HG02943 (cell line): ENCODE data around the gene PGLYRP1.
A peak's percentile ranks its signal among the peaks of the same experiment; 100 is the strongest.

Source experiments
- ATAC-seq: cut with Tn5 transposase; IDR thresholded peaks from one replicate; pipeline ENCODE4 v1.9.1; 2021; ENCODE audit warnings: mild to moderate bottlenecking, low read depth, moderate library complexity; ENCODE audit not compliant: unreplicated experiment

PGLYRP1 gene

DNA sequence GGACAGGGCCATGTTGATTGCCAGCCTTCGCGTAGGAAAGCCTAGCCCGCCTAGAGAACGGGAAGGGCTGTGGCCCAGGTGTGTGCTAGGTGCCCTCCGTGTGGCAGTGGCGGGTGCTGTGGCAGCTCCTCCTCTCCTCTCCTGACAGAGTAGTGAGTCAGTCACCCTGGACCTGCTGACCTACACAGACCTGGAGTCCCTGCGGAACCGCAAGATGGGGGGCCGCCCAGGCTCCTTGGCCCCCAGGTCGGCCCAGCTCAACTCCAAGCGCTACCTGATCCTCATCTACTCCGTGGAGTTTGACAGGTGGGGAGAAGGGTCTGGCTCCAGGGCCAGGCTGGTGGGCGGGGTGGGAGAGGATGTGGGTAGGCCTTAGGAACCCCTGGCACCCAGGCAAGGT, 16.4 kb downstream of the PGLYRP1 start:
- no peak for ATAC-seq

DNA sequence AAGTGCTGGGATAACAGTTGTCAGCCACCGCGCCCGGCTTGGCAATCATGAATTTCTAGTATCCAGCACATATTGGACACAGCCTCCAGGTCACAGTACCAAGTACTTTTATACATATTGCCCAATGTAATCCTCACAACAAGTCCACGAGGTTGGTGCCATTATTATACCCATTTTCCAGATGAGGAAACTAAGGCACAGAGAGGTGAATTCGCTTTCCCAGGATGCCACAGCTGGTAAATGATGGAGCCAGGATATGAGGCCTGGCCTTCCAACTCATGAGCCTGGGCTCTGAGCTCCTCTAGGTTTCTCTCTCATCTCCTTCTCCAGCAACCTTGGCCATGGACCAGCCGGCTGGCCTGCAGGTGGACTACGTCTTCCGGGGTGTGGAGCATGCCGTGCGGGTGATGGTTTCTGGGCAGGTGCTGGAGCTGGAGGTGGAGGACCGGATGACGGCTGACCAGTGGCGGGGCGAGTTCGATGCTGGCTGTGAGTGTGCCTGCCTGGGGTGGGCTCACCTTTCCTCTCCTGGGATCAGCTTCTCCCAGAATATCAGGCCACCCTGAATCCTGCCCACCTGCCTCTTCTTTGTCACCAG, 20.1 kb downstream of the PGLYRP1 start:
- ATAC-seq = no peak

DNA sequence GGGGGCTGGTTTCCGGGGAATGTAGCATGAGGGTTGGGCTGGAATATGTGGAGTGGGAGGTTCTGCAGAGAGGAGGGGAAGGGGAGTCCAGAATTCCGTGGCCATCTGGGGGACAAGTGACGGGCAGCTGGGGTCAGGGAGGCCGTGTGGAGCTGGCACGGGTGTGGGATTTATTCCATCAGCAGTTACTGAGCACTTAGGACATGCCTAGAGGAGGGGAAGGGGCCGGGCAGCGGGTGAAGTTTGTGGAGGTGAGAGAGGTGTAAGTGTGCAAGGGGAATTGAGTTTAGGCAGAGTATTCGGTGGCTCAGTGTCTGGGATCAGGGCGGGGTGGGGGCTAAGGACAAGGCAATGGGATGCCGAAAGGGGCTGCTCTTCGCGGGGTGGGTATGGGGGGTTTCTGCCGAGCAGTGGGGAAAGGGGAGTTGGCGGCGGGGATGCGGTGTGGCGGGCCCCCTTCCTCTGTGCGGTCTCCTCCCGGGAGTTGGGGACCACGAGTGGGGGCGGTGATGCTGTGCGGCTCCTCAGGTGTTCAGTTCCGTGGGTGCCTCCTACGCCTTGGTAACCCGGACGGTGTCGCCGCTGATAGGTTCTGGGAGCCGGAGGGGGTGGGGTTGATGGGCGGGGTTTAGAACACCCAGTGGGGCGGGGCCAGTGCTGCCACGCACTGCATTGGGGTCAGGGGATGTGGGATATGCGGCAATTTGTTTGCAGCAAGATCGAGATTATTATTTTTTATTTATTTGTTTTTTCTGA, 22.2 kb downstream of the PGLYRP1 start:
- ATAC-seq = no peak

DNA sequence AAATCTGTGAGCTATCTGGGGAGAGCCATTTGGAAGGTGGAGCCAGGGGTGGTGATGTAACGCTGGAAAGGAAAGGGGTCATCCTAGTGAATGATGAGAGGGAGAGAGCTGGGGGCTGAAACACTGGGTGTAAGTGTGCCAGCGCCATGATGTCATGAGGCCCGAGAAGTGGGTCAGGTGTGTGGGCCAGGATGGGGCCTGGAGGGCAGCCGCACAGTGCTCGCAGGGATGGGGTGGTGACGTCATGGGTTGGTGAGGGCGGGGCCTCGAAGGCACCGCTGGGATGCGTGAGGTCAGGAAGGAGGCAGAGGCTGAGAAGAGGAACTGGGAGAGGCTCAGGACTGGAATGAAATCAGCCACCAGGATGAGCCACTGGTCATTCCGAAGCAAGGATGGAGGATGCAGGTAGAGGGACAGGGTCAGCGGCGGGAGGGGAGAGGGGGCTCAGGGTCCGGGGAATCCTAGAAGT, 23.2 kb downstream of the PGLYRP1 start:
- no peak for ATAC-seq

DNA sequence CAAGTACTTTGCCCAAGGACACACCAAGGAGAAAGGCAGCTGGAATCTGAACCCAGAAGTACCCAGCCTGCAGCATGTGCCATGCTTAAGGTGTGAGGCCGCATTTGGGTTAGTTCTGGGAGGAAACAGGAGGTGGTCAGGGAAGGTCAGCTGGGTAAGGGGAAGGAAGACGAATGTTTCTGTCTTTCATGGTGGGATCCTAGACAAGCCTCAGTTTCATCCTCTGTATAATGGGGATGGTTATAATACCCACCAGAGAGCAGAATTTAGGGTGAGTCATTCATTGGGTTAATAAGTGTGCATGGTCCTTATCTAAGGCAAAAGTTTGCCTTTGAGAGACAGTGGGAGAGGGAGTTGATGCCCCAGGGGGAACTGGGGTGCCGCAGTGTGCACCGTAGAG, 24.0 kb downstream of the PGLYRP1 start:
- no peak for ATAC-seq

DNA sequence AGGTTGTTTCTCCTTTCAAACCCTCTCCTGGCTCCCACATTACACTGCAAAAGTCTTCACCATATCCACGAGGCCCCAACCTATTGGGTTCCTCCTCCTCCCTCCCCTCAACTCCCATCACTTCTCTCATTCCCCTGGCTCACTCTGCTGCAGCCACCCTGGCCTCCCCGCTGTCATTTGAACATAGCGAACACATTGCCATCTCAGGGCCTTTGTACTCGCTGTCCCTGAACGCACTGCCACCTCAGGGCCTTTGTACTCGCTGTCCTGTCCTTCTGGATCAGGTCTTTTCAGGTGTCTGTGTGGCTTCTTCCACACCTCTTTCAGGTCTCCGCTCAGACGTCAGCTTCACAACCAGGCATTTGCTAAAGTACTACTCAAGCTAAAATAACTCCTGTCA, 25.9 kb downstream of the PGLYRP1 start:
- no peak for ATAC-seq

DNA sequence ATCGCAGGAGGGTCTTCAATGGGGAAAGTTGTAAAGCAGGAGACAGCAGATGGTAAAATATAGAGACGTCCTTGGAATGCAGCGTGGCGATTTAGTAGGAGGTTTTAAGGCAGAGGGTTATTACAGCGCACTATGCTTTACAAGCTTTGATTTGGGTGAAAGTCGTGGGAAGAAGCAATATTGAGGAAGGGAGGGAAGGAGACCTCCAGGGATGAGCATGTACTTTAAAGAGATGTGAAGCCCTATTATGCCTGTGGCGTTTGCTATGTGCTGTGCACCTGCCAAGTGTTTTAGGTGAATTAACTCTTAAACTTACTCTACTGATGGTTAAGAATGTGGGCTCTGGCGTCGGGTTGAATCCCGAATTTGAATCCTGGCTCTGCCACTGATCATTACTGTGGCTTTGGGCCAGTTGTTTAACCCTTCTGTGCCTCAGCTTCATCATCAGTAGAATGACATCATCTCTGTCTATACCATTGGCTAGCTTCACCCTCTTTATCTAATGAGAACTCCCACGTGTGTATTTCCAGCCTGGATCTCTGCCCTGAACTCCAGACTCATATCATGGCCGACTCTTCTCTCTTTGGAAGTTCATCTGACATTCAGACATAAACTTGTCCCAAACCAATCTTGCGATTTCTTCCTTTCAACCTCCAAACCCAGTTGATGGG, 27.0 kb downstream of the PGLYRP1 start:
- no peak for ATAC-seq

DNA sequence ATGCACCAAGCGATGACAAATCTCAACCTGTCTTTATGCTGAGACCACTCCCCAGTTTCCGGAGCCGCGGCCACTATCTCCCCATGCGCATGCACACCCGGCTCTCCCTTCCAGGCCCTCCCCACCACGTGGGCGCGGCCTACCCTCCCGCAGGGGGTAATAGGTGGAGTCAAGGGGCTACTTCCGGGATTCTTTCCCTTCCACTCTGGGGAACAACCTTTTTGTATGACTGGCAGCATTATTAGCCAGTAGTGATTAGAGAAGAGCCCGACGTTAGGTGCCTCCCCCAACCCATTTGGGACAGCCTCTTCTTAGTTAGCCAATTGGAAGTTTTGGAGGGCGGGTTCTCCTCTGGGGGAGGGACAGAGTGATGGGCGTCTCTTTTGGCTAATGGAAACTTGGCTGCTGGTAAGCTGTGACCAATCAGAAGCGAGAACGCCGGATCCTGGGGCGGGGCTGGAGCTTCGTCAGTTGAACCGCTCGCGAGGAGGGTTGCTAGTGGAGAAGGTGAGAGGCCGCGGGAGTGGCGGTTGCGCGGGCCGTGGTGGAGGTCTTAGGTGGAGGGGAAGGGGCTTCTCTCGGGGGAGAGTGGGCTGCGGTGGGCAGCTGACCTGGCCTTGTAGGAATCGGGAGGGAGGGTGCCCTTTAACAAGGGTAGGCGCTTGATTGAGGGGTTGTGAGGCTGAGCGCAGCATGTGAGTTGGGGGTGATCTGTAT, 27.7 kb downstream of the PGLYRP1 start, which contains the start of gene CCDC61:
Gene CCDC61 (plus strand): TSS at position 470 of the 717 bp plus-strand sequence. CDS start 7,552 bp downstream, outside the sequence.
- ATAC-seq = peak; percentile 98

DNA sequence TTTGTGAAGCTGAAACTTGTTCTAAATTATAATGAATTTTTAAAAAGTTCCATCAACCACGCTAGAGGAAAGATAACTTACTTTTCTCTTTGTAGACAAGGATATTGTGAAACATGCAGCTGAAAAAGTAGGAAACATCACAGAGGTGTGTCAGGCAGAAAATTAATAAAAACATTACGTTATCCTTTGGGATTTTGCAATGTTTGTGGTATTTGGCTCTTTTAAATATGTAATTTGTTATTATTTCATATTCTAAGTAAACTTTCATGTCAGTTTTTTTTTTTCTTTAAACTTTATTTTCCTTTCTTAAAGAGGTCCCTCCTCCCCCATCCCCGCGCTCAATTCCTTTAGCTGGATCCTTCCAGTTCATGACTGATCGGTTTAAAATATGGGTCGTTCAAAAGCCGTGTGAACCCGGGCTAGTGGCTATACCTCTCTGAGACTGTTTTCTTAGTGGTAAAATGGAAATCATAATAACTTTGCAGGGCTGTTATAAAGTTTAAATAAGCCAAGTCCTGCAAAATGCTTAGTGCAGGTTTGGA, 28.3 kb downstream of the PGLYRP1 start:
- ATAC-seq = no peak

DNA sequence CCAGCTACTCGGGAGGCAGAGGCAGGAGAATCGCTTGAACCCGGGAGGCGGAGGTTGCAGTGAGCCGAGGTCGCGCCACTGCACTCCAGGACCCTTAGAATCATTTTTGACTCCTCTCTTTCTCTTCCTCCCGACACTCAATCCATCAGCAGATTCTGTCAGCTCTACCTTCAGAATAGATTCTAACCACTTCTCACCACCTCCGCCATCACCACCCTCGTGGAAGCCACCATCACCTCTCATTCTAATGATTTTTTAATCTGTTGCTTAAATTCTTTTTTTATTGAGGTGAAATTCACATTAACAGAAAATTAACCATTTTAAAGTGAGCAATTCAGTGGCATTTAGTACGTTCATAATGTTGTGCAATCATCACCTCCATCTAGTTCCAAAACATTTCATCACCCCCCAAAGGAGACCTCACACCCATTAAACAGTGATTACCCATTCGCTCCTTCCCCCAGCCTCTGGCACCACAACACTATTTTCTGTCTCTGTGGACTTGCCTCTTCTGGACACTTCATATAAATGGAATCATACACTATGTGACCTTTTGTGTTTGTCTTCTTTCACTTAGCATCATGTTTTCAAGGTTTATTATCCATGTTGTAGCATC, 32.6 kb downstream of the PGLYRP1 start:
- no peak for ATAC-seq

DNA sequence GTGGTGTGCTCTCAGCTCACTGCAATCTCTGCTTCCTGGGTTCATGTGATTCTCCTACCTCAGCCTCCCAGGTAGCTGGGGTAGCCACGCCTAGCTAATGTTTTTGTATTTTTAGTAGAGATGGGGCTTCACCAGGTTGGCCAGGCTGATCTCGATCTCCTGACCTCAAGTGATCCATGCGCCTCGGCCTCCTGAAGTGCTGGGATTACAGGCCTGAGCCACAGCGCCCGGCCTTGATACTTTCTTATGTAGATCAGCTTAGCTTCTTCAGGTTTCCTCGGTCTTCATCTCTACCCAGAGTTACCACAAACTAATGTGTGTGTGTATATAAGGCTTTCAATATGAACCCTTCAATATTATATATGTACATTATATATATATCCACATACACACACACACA, 37.5 kb downstream of the PGLYRP1 start:
- ATAC-seq = no peak

DNA sequence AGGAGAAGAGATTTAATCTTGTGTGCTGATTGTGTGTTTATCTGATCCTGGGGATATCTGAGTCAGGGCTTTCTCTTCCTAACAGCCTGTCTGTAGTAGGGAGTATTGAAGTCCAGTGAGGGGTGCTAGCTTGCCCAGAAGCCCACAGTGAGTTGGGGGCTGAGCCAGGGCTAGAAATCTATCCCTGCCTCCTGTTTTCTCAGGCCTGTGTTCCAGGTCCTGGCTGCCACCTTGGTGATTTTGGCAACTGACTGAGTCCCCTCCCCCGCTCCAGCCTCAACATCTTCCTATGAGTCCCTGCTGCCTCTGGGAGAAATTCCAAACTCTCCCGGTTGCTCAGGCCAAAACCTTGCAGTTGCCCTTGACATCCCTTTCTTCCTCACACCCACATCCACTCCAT, 41.5 kb downstream of the PGLYRP1 start:
- no peak for ATAC-seq

DNA sequence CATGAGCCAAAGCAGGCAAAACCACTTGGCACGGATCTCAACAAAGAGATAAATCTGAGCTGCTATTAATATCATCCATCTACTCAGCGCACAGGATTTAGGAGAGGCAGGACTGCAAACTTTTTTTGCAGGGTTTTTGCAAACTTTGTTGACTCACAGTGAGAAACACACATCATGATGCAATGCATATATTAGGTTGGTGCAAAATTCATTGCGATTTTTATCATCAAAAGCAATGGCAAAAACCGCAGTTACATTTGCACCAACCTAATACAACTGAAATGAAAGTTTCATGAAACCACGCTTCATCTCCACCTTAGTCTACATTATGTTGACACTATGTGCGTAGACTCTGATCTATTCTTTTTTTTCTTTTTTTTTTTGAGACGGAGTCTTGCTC, 44.7 kb downstream of the PGLYRP1 start:
- ATAC-seq = no peak

DNA sequence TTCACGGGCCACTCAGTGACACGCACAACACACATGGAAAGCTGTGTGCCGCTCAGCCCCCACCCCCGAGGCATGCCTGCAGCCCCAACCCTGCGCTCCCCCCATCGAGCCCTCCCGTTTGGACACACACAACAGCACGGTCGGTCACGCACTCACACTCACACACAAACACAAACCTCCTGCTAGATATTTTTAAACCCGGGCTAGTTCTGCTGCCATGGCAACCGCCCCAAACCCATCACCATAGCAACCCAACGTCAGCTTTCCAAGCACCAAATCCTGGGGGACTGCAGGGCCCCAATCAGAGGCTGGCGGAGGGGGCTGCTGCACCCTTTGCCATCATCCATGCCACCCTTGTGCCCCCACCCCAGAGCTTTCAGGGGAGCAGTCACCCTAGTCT, 46.7 kb downstream of the PGLYRP1 start:
- ATAC-seq = no peak

DNA sequence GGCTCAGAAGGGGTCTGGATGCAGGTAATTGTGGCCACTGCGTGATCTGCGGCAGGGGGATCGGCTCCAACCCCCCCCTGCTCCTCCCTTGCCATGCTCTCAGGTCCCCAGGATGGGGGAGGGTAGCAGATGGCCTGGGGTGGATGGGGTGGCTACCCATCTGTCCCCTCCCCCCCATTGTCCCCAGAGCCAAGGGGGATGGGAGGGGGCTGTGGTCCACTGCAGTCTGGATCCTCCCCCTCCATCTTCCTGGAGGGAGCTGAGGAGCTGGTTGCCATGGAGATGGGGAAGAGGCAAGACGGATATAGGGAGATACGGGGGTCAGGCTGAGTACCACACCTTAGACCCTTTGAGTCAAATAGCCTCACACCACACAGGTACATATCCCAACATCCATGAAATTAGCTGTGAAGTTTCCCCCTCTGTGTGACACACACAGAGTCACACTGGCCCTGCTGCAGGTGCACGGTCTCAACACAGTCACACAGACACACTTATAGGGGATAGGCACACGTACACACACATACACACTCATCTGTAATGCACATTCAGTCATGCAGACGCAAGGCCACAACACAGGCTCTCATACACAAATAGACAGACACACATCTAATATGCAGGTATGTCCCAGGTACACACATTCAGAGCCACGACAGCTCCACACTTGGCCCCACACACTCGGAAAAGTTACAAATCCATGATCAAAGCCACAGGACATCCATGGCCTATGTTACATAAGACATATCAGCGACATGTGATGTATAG, 47.4 kb downstream of the PGLYRP1 start:
- ATAC-seq = no peak

DNA sequence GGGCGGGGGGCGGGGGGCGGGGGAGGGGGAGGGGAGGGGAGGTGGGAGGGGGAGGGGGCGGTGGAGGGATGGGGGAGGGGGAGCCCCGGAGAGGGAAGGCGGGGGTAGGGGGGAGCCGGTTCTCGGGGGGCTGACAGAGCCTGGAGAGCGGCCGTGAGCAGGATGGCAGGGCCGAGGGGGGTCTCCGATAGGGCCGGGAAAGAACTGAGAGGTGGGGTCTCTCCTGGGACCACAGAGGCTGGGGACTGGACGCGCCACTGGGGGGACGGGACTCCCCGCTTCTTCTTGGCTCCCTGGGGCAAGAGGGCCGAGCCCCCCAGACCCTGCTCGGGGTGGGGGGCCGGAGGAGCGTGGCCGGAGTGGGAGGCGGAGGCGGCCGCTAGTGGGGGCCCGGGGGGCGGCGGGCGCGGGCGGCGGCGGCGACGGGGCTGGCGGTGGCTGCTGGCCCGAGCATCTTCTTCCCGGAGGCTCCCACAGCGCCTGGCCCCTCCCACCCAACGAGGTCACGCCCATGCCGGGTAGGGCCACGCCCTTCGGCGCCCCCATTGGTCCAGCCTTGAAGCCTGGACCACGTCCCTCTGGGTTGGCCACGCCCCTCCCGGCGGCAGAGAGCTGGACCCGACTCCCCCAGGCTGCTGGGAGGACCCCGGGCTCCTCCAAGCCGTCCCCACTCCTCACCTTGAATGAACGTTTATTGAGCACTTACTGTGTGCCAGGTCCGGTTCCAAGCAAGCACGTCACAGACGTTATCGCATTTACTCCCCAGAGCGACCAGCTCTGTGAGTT, 49.1 kb downstream of the PGLYRP1 start, which contains the start of gene NOVA2:
Gene NOVA2 (minus strand): TSS at position 313 of the 786 bp plus-strand sequence. CDS start 514 bp downstream, outside the sequence.
- no peak for ATAC-seq

DNA sequence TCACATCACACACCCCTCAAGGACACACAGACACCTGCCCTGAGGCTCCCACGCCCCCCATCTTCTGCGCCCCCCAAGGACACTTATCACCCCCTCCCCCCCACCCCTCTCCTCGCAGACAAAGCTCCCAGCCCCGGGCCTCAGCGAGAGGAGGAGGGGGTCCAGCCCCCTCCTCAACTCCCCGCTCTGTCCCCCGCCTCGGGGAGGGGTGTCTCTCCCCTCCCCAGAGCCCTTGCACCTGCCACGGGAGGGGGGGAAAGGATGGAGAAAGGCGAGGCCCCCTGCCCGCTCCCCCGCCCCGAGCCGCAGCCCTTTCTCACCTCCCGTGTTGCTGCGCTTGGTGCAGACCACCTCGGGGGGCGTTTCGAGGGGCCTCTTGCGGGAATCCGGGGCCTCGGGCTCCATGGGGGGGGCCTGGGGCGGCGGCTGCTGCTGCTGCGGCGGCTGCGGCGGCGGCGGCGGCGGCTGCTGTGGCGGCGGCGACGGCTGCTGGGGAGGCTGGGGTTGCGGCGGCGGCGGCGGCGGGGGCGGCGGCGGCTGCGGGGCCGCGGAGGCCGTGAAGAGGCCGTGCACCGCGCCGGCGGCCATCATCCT, 49.8 kb downstream of the PGLYRP1 start:
- ATAC-seq = no peak
